ENCODE measurements around the gene ZFYVE1.
"Not testable (repeated sequence)": the region's sequence is repeated elsewhere in the genome, so short reads cannot be mapped to it uniquely, and the experiment has no call there.

The ZFYVE1 gene

DNA sequence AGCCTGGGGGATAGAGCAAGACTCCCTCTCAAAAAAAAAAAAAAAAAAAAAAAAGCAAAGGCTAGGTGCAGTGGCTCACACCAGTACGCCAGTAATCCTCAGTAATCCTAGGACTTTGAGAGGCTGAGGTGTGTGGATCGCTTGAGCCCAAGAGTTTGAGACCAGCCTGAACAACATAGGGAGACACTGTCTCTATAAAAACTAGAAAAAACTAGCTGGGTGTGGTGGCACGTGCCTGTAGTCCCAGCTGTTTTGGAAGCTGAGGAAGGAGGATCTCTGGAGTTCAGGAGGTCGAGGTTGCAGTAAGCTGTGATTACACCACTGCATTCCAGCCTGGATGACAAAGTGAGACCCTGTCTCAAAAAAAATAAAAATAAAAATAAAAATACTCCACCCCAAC lies 22.5 kb upstream of the ZFYVE1 start:
- no peak overlapping the region for H3K4me3 ChIP-seq (ENCODE audit: low read depth, low read length)
- DNase-seq (ENCODE audit: low read depth, low spot score): no peak
- TF ChIP-seq, protein P1, sequence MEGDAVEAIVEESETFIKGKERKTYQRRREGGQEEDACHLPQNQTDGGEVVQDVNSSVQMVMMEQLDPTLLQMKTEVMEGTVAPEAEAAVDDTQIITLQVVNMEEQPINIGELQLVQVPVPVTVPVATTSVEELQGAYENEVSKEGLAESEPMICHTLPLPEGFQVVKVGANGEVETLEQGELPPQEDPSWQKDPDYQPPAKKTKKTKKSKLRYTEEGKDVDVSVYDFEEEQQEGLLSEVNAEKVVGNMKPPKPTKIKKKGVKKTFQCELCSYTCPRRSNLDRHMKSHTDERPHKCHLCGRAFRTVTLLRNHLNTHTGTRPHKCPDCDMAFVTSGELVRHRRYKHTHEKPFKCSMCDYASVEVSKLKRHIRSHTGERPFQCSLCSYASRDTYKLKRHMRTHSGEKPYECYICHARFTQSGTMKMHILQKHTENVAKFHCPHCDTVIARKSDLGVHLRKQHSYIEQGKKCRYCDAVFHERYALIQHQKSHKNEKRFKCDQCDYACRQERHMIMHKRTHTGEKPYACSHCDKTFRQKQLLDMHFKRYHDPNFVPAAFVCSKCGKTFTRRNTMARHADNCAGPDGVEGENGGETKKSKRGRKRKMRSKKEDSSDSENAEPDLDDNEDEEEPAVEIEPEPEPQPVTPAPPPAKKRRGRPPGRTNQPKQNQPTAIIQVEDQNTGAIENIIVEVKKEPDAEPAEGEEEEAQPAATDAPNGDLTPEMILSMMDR (IDR thresholded peaks at IDR 0.05; ENCODE audit: low read depth, low read length): no peak
- in situ Hi-C loops (cut with HindIII; ENCODE audit: low sequenced_read_pairs): no loop called here

GRCh38 chr14:73047808-73048207 lies 20.9 kb upstream of the ZFYVE1 start:
- TF ChIP-seq, protein P1 (IDR thresholded peaks at IDR 0.05; ENCODE audit: low read depth, low read length): no peak
- H3K4me3 ChIP-seq (ENCODE audit: low read depth, low read length): no peak overlapping the region
- no peak for DNase-seq (ENCODE audit: low read depth, low spot score)
- in situ Hi-C loops (cut with HindIII; ENCODE audit: low sequenced_read_pairs): no loop called here

DNA sequence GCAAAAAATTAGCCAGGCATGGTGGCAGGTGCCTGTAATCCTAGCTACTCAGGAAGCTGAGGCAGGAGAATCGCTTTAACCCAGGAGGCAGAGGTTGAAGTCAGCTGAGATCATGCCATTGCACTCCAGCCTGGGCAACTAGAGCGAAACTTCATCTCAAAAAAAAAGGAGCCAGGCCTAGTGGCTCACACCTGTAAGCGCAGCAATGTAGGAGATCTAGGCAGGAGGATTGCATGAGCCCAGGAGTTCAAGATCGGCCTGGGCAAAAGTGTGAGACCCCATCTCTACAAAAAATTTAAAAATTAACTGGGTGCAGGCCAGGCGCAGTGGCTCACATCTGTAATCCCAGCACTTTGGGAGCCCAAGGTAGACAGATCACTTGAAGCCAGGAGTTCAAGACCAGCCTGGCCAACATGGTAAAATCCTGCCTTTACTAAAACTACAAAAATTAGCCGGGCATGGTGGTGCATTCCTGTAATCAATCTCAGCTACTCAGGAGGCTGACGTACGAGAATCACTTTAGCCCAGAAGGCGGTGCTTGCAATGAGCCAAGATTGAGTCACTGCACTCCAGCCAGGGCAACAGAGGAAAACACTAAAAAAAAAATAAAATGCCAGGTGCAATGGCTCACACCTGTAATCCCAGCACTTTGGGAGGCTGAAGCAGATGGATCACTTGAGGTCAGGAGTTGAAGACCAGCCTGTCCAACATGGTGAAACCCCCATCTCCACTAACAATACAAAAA lies 10.0 kb upstream of the ZFYVE1 start:
- in situ Hi-C loops (cut with HindIII; ENCODE audit: low sequenced_read_pairs); H3K4me3 ChIP-seq (ENCODE audit: low read depth, low read length): not testable (repeated sequence)
- DNase-seq (ENCODE audit: low read depth, low spot score): peak; percentile 11

DNA sequence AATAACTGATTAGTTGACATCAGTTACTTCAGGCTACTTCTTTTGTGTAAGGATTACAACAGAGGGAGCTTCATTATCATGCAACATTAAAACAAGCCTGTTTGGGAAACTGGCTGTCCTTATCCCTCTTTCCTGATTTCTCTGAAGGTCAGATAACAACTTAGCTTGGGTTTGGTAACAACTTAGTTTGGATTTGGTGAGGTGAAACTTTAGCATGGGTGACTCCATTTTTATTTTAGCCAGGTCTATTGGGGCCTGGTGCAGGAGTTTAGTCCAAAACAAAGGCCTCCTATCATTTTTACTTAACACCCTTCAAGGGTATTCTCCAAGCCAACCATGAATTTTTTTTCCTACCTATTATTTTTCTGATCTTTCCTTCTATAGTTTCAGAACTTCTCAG lies 1.1 kb upstream of the ZFYVE1 start:
- no peak for DNase-seq (ENCODE audit: low read depth, low spot score)
- in situ Hi-C loops (cut with HindIII; ENCODE audit: low sequenced_read_pairs): no loop called here
- TF ChIP-seq, protein P1 (IDR thresholded peaks at IDR 0.05; ENCODE audit: low read depth, low read length): no peak
- H3K4me3 ChIP-seq (ENCODE audit: low read depth, low read length): no peak overlapping the region

DNA sequence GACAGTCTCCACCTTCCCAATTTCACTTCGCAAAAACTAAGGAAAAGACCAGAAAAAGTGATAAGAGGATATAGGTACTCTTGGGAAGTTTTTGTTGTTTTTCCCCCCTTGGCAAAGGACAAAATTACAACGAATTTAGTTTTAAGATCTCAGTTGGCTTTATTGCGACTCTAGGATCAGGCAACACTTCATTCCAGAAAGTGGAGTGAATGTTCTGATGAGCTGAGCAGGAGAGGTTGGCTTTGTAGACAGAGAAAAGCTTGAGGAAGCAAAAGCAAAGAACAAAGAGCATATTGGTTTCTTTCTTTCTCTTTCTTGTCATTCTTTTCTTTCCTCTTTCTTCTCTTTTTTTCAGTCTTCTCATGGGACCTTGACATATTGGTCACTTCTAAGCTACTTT lies 640 bp upstream of the ZFYVE1 start:
- H3K4me3 ChIP-seq (ENCODE audit: low read depth, low read length): peak overlapping the region; percentile 84
- in situ Hi-C loops (cut with HindIII; ENCODE audit: low sequenced_read_pairs): no loop called here
- TF ChIP-seq, protein P1 (IDR thresholded peaks at IDR 0.05; ENCODE audit: low read depth, low read length): no peak
- DNase-seq (ENCODE audit: low read depth, low spot score): no peak

- TF ChIP-seq, protein P1 (IDR thresholded peaks at IDR 0.05; ENCODE audit: low read depth, low read length): no peak
- DNase-seq (ENCODE audit: low read depth, low spot score): no peak
- H3K4me3 ChIP-seq (ENCODE audit: low read depth, low read length): peak overlapping the region; percentile 84
- in situ Hi-C loops (cut with HindIII; ENCODE audit: low sequenced_read_pairs): no loop called here
Observed at GRCh38 chr14:73026243-73026844, 562 bp downstream of the ZFYVE1 start.

- TF ChIP-seq, protein P1 (IDR thresholded peaks at IDR 0.05; ENCODE audit: low read depth, low read length): no peak
- in situ Hi-C loops (cut with HindIII; ENCODE audit: low sequenced_read_pairs): no loop called here
- DNase-seq (ENCODE audit: low read depth, low spot score): no peak
Observed at GRCh38 chr14:73025544-73025943, 1.4 kb downstream of the ZFYVE1 start.

More at GRCh38 chr14:73025544-73025943, 1.4 kb downstream of the ZFYVE1 start:
- peak overlapping the region; percentile 84 for H3K4me3 ChIP-seq (ENCODE audit: low read depth, low read length)
